IMR-90 (cell line): ENCODE results near the gene GRIK1. TPM values are rescaled to one million over a fixed set of nuclear protein-coding genes. Genes with fewer than 3 reads are reported as not detected.
A peak's percentile ranks its signal among the peaks of the same experiment; 100 is the strongest.

Experiments used
- ATAC-seq: fragments of 200-7000 bp; cut with Tn5 transposase; 2 replicates; pipeline ENCODE4 v1.9.1; 2020; ENCODE audit warnings: low read depth, mild to moderate bottlenecking, moderate library complexity
- BruUV-seq: library from RNA; stranded (reverse); fragments of 400-500 nt; replicated peaks from 2 replicates; lab custom pipeline; 2021; lab: Mats Ljungman, UMichigan
- CTCF ChIA-PET: fragments of 300-600 bp; formaldehyde crosslinking; extraction: SDS; loops from one replicate; lab custom pipeline; 2021; ENCODE audit warnings: antibody characterized with exemption; lab: Yijun Ruan, JAX
- POLR2A ChIA-PET: fragments of 300-600 bp; sonication (Branson Sonifier 250); formaldehyde crosslinking; loops from one replicate; lab custom pipeline; 2022; ENCODE audit warnings: antibody characterized with exemption; ENCODE audit not compliant: unreplicated experiment; lab: Charles Lee
- DNase-seq: peaks from one replicate; pipeline ENCODE4 v3.0.0; 2013
- H2AFZ ChIP-seq: replicated peaks from 2 replicates; pipeline ENCODE3; 2013; ENCODE audit warnings: low read length, mild to moderate bottlenecking; ENCODE audit not compliant: poor library complexity
- H2AK5ac ChIP-seq: 2 replicates; pipeline ENCODE4 v1.6.1; 2013; ENCODE audit warnings: low read depth, low read length, inconsistent platforms
- H2AK9ac ChIP-seq: replicated peaks from 2 replicates; pipeline ENCODE3; 2013; ENCODE audit warnings: mild to moderate bottlenecking, low read depth, low read length, moderate library complexity; ENCODE audit not compliant: poor library complexity
- H2BK120ac ChIP-seq: 2 replicates; pipeline ENCODE4 v1.6.1; 2013; ENCODE audit warnings: low read depth, low read length, inconsistent platforms
- H2BK15ac ChIP-seq: 3 replicates; pipeline ENCODE4 v1.6.1; 2013; ENCODE audit warnings: low read depth, low read length, inconsistent platforms
- H2BK20ac ChIP-seq: 2 replicates; pipeline ENCODE4 v1.6.1; 2013; ENCODE audit warnings: low read depth, mild to moderate bottlenecking, inconsistent platforms, low read length, moderate library complexity
- H2BK5ac ChIP-seq: 2 replicates; pipeline ENCODE4 v1.6.1; 2013; ENCODE audit warnings: mild to moderate bottlenecking, low read depth, low read length, inconsistent platforms; ENCODE audit not compliant: poor library complexity, severe bottlenecking
- H3K14ac ChIP-seq: replicated peaks from 2 replicates; pipeline ENCODE4 v1.6.1; 2013; ENCODE audit warnings: low read depth, low read length, inconsistent platforms
- H3K18ac ChIP-seq: 2 replicates; pipeline ENCODE4 v1.6.1; 2013; ENCODE audit warnings: low read depth, low read length, control low read depth
- H3K23ac ChIP-seq: 2 replicates; pipeline ENCODE4 v1.6.1; 2013; ENCODE audit warnings: low read depth, low read length, inconsistent platforms
- H3K27ac ChIP-seq: 2 replicates; pipeline ENCODE4 v1.5.1; 2013; ENCODE audit warnings: mild to moderate bottlenecking, control low read depth, low read length; ENCODE audit not compliant: insufficient read depth
- H3K27me3 ChIP-seq: 2 replicates; pipeline ENCODE4 v1.6.1; 2013; ENCODE audit warnings: low read length; ENCODE audit not compliant: control insufficient read depth, insufficient read depth
- H3K36me3 ChIP-seq: 2 replicates; pipeline ENCODE4 v1.6.1; 2013; ENCODE audit warnings: low read length, mixed read lengths; ENCODE audit not compliant: control insufficient read depth, insufficient read depth
- H3K4ac ChIP-seq: 2 replicates; pipeline ENCODE4 v1.6.1; 2013; ENCODE audit warnings: low read depth, low read length, inconsistent platforms
- H3K4me1 ChIP-seq: 2 replicates; pipeline ENCODE4 v1.6.1; 2013; ENCODE audit warnings: low read length, mixed read lengths; ENCODE audit not compliant: control insufficient read depth, insufficient read depth
- H3K4me2 ChIP-seq: 2 replicates; pipeline ENCODE4 v1.6.1; 2013; ENCODE audit warnings: low read depth, mild to moderate bottlenecking, control low read depth, low read length, moderate library complexity
- H3K4me3 ChIP-seq: 2 replicates; pipeline ENCODE4 v1.5.1; 2013; ENCODE audit warnings: low read depth, mild to moderate bottlenecking, control low read depth, low read length, moderate library complexity; ENCODE audit not compliant: insufficient read depth
- H3K56ac ChIP-seq: 2 replicates; pipeline ENCODE4 v1.6.1; 2013; ENCODE audit warnings: low read length, inconsistent platforms; ENCODE audit not compliant: insufficient read depth; ENCODE audit errors: extremely low read depth
- H3K79me1 ChIP-seq, 2 experiments: 2 replicates each; pipeline ENCODE4 v1.6.1; 2013; ENCODE audit warnings: low read length in 2 of 2, inconsistent platforms in 1 of 2, low read depth in 1 of 2
- H3K9ac ChIP-seq: 2 replicates; pipeline ENCODE4 v1.6.1; 2013; ENCODE audit warnings: low read depth, low read length, control low read depth
- H3K9me1 ChIP-seq: 2 replicates; pipeline ENCODE4 v1.6.1; 2013; ENCODE audit warnings: low read length, inconsistent platforms; ENCODE audit not compliant: insufficient read depth
- H3K9me3 ChIP-seq: 2 replicates; pipeline ENCODE4 v1.6.1; 2013; ENCODE audit warnings: low read length; ENCODE audit not compliant: control insufficient read depth, insufficient read depth
- H4K20me1 ChIP-seq: 2 replicates; pipeline ENCODE4 v1.6.1; 2013; ENCODE audit warnings: low read length, inconsistent platforms; ENCODE audit not compliant: insufficient read depth
- H4K5ac ChIP-seq: 2 replicates; pipeline ENCODE4 v1.6.1; 2013; ENCODE audit warnings: mild to moderate bottlenecking, low read depth, low read length, control low read depth
- H4K8ac ChIP-seq, 2 experiments: 2 replicates each; pipeline ENCODE4 v1.6.1; 2013; ENCODE audit warnings: low read depth in 2 of 2, low read length in 2 of 2, control low read depth in 1 of 2, inconsistent platforms in 1 of 2
- H4K91ac ChIP-seq: 2 replicates; pipeline ENCODE4 v1.6.1; 2013; ENCODE audit warnings: low read depth, low read length, inconsistent platforms; ENCODE audit not compliant: insufficient read depth
- BHLHE40 ChIP-seq: fragments of 150-350 bp; IDR thresholded peaks from 2 replicates; pipeline ENCODE4 v1.6.1; 2016; ENCODE audit warnings: mild to moderate bottlenecking, low read depth, low read length
- CEBPB ChIP-seq: IDR thresholded peaks from 2 replicates; pipeline ENCODE4 v1.6.1; 2012; ENCODE audit warnings: low read depth, low read length, improper control_type of control experiment
- MAFK ChIP-seq: IDR thresholded peaks from 2 replicates; pipeline ENCODE4 v1.6.1; 2012; ENCODE audit warnings: low read depth, low read length, improper control_type of control experiment
- MXI1 ChIP-seq: IDR thresholded peaks from 2 replicates; pipeline ENCODE4 v1.6.1; 2012; ENCODE audit warnings: low read depth, mild to moderate bottlenecking, low read length, moderate library complexity, borderline replicate concordance
- POLR2A ChIP-seq: IDR thresholded peaks from 2 replicates; pipeline ENCODE4 v1.6.1; 2012; ENCODE audit warnings: mild to moderate bottlenecking, low read depth, low read length
- SMC3 ChIP-seq: fragments of 150-350 bp; IDR thresholded peaks from 2 replicates; pipeline ENCODE4 v1.6.1; 2016; ENCODE audit warnings: low read depth, mild to moderate bottlenecking, antibody characterized with exemption, low read length, moderate library complexity
- WGBS, 2 experiments: methylation state at CpG; one replicate each; pipeline versions ENCODE4 v1.1.5 to v1.1.7; 2013; ENCODE audit warnings: missing lambda C conversion rate in 2 of 2; ENCODE audit not compliant: insufficient read length in 1 of 2; ENCODE audit errors: extremely low coverage in 2 of 2; 5-methylcytosine and 5-hydroxymethylcytosine counted together
- dilution Hi-C: fragments of 300-500 bp; cut with HindIII; formaldehyde crosslinking; loops from one replicate; pipeline ENCODE4 v1.14.3; 2018; ENCODE audit warnings: low sequenced_read_pairs; ENCODE audit not compliant: unreplicated experiment
- in situ Hi-C: fragments of 300-500 bp; cut with MboI; formaldehyde crosslinking; loops from 3 replicates; pipeline ENCODE4 v1.14.3; 2019; ENCODE audit warnings: low sequenced_read_pairs, inconsistent platforms, mixed read lengths
- intact Hi-C: fragments of 100-400 bp; cut with micrococcal nuclease; formaldehyde crosslinking; loops from 2 replicates; pipeline ENCODE4 v1.10.0; 2022
- polyA plus RNA-seq, 3 experiments: library from polyadenylated mRNA; depleted of rRNA; stranded (reverse); fragments of >200 nt; gene quantifications; 2 replicates each; pipeline ENCODE4 v1.2.3, GENCODE V29; 2012; ENCODE audit warnings: low replicate concordance in 1 of 3
- total RNA-seq: library from RNA; depleted of rRNA; stranded (reverse); fragments of >200 nt; gene quantifications from 2 replicates; pipeline ENCODE4 v1.2.3, GENCODE V29; 2012
- TF ChIP-seq, protein P1 (sequence below): fragments of 150-350 bp; IDR thresholded peaks from 2 replicates; pipeline ENCODE4 v1.6.1; 2016; ENCODE audit warnings: low read depth, mild to moderate bottlenecking, low read length, moderate library complexity, borderline replicate concordance
- TF ChIP-seq, protein P2 (sequence below): conservative IDR thresholded peaks from 2 replicates; pipeline ENCODE4 v1.5.1; 2012; ENCODE audit warnings: mild to moderate bottlenecking, low read depth, low read length, improper control_type of control experiment

The GRIK1 gene
- total and polyA plus RNA-seq, 2 of the 4 experiments (the other 2 are of a cell fraction), result not detected

DNA sequence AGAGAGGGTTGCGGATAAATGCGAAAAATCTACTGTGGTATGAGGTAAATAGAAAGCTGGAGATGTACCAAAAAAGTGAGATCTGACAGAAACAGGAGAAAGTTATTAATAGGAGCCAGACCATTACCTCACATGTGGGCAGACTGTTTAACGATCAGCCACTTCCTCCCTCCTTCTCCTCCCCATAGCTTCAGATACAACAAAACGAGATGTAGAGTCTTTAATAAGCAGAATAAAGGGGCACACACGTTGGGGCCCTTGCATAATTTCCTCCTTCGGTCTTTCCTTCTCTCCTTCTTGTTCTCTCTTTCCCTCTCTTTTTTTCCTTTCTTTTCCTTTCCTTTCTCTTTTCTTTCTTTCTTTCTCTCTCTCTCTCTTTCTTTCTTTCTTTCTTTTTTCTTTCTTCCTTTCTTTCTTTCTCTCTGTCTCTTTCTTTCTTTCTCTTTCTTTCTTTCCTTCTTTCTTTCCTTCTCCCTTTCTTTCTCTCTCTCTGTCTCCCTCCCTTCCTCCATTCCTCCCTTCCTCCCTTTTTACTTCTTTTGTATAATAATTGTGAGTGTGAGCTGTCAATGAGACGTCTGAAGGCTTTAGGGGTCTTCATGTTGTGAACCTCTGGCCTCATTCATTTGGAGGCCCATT is 242.1 kb downstream of the GRIK1 start:
- no peak overlapping the region for H2BK15ac ChIP-seq
- ATAC-seq (0 out of 2 replicates have a peak, but pooled peaks have one; percentile 35), DNase-seq (peak; percentile 9)
- intact Hi-C loops (no loop called here), dilution Hi-C loops (no loop called here), in situ Hi-C loops (no loop called here)
- H3K4me2 ChIP-seq, result peak overlapping the region; percentile 19; the same call in 1 of the 2 replicates
- no peak overlapping the region; the same call in 1 of the 2 replicates for H3K23ac ChIP-seq
- POLR2A ChIA-PET, result no interaction called here
- no peaks in the 10 kb centered on the region; the same call in 1 of the 2 replicates for H3K4me1 ChIP-seq
- H2AK5ac ChIP-seq, result no peak overlapping the region
- H4K20me1 ChIP-seq, result no peaks in the 10 kb centered on the region
- no peaks in the 10 kb centered on the region for H3K79me1 ChIP-seq
- peak overlapping the region; percentile 75; the same call in 1 of the 2 replicates for H2BK20ac ChIP-seq
- H2AFZ ChIP-seq, result no peak overlapping the region
- no TSS peak for BruUV-seq
- H3K56ac ChIP-seq, result no peak overlapping the region
- H2BK5ac ChIP-seq, result peak overlapping the region; percentile 88
- H2AK9ac ChIP-seq, result no peak overlapping the region
- no peak overlapping the region for H4K8ac ChIP-seq
- peaks cover 3% of the 10 kb centered on the region; the same call in 1 of the 2 replicates for H3K9me3 ChIP-seq
- no peak overlapping the region for H3K4ac ChIP-seq
- H3K9ac ChIP-seq, result no peak overlapping the region
- no peak overlapping the region for H2BK120ac ChIP-seq
- WGBS, 2 experiments, result no CpG with 5 or more reads among the region's 7 CpGs
- peak overlapping the region; percentile 35; the same call in 1 of the 2 replicates for H4K5ac ChIP-seq
- H3K27ac ChIP-seq, result no peak overlapping the region
- peaks cover 3% of the 10 kb centered on the region for H3K9me1 ChIP-seq
- TF ChIP-seq POLR2A (no peak), CEBPB (no peak), MAFK (no peak), SMC3 (no peak), BHLHE40 (no peak), MXI1 (no peak)
- TF ChIP-seq, protein P1, sequence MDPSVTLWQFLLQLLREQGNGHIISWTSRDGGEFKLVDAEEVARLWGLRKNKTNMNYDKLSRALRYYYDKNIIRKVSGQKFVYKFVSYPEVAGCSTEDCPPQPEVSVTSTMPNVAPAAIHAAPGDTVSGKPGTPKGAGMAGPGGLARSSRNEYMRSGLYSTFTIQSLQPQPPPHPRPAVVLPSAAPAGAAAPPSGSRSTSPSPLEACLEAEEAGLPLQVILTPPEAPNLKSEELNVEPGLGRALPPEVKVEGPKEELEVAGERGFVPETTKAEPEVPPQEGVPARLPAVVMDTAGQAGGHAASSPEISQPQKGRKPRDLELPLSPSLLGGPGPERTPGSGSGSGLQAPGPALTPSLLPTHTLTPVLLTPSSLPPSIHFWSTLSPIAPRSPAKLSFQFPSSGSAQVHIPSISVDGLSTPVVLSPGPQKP, result no peak
- TF ChIP-seq, protein P2, sequence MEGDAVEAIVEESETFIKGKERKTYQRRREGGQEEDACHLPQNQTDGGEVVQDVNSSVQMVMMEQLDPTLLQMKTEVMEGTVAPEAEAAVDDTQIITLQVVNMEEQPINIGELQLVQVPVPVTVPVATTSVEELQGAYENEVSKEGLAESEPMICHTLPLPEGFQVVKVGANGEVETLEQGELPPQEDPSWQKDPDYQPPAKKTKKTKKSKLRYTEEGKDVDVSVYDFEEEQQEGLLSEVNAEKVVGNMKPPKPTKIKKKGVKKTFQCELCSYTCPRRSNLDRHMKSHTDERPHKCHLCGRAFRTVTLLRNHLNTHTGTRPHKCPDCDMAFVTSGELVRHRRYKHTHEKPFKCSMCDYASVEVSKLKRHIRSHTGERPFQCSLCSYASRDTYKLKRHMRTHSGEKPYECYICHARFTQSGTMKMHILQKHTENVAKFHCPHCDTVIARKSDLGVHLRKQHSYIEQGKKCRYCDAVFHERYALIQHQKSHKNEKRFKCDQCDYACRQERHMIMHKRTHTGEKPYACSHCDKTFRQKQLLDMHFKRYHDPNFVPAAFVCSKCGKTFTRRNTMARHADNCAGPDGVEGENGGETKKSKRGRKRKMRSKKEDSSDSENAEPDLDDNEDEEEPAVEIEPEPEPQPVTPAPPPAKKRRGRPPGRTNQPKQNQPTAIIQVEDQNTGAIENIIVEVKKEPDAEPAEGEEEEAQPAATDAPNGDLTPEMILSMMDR, result no peak
- no peaks in the 10 kb centered on the region for H3K27me3 ChIP-seq
- H3K14ac ChIP-seq, result no peak overlapping the region
- H3K18ac ChIP-seq, result peak overlapping the region; percentile 61; the same call in 1 of the 2 replicates
- no peak overlapping the region for H4K91ac ChIP-seq
- H3K4me3 ChIP-seq, result no peak overlapping the region
- CTCF ChIA-PET, result no interaction called here
- H3K36me3 ChIP-seq, result no peaks in the 10 kb centered on the region
